Naive thymus-derived CD8-positive, alpha-beta T cell (primary cell): Measurements from ENCODE around the gene P2RY8. TPM values are rescaled to one million over a fixed set of nuclear protein-coding genes. Genes with fewer than 3 reads are reported as not detected.
"Not testable (repeated sequence)": the region's sequence is repeated elsewhere in the genome, so short reads cannot be mapped to it uniquely, and the experiment has no call there.

ENCODE experiments used
- ATAC-seq, 2 donors: fragments of 150-1000 bp; cut with Tn5 transposase in 1 of 2; sonication (Bioruptor Pico), chemical (Tn5 transposase) in 1 of 2; 1 replicate in 1 of 2; 2 replicates in 1 of 2; pipeline ENCODE4 v1.10.0; 2021; ENCODE audit warnings: mild to moderate bottlenecking in 2 of 2, moderate library complexity in 2 of 2
- POLR2A ChIA-PET: fragments of 350-600 bp; sonication (Branson Sonifier 250); formaldehyde crosslinking; loops from one replicate; lab custom pipeline; 2021; ENCODE audit warnings: antibody characterized with exemption; lab: Charles Lee
- DNase-seq, 10 donors: peaks; one replicate each; pipeline versions ENCODE4 v3.0.0 to v3.0.0-alpha.2; 2020 to 2022
- H3K27ac Mint-ChIP-seq, 10 donors: one replicate each; pipeline ENCODE4 v1.8.0; 2020 to 2022; ENCODE audit warnings: mild to moderate bottlenecking in 10 of 10, mixed read lengths in 10 of 10, moderate library complexity in 4 of 10, inconsistent platforms in 1 of 10
- H3K27me3 Mint-ChIP-seq, 5 donors: one replicate each; pipeline ENCODE4 v1.8.0; 2021 to 2022; ENCODE audit warnings: mixed read lengths in 5 of 5
- H3K36me3 Mint-ChIP-seq, 3 donors: one replicate each; pipeline ENCODE4 v1.8.0; 2020 to 2022; ENCODE audit warnings: mixed read lengths in 3 of 3, mild to moderate bottlenecking in 2 of 3, inconsistent platforms in 1 of 3
- H3K4me1 Mint-ChIP-seq, 4 donors: one replicate each; pipeline ENCODE4 v1.8.0; 2021 to 2022; ENCODE audit warnings: mixed read lengths in 4 of 4
- H3K4me3 Mint-ChIP-seq, 10 donors: one replicate each; pipeline ENCODE4 v1.8.0; 2020 to 2022; ENCODE audit warnings: mild to moderate bottlenecking in 10 of 10, mixed read lengths in 10 of 10, moderate library complexity in 6 of 10, inconsistent platforms in 1 of 10
- H3K9me3 Mint-ChIP-seq, 9 donors: one replicate each; pipeline ENCODE4 v1.8.0; 2020 to 2022; ENCODE audit warnings: mixed read lengths in 9 of 9, mild to moderate bottlenecking in 3 of 9, inconsistent platforms in 1 of 9, moderate library complexity in 1 of 9
- polyA plus RNA-seq, 3 donors: library from polyadenylated mRNA; unstranded; fragments of 300-500 nt; fragmentation: Illumina TruSeq; gene quantifications; one replicate each; pipeline ENCODE4 v1.2.3, GENCODE V29; 2021
- total RNA-seq, 8 experiments: library from RNA in 2 of 8; stranded (reverse) in 2 of 8; gene quantifications; one replicate each; pipeline ENCODE4 v1.2.3 and lab custom pipeline; 2021 to 2026

P2RY8 gene
- total and polyA plus RNA-seq, 5 experiments from 2014 or later: 131 to 190 (median 163) TPM

DNA sequence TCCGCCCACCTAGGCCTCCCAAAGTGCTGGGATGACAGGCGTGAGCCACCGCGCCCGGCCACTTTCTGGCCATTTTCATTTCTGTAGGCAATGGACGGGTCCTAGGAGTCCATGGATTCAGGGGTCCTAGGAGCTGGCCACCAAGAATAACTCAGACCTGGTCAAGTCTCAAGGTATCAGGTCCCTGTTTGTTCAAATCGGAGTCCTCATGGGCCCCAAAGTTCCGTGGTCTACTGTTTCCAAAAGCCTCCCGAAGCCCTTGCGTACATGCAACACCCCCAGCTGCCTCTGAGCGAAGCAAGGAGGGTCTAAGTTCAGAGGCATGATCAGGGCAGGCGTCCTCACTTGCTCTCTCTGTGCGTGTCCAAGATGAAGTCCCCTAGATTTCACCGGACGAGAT lies 30.1 kb downstream of the P2RY8 start:
- POLR2A ChIA-PET: no interaction called here
- DNase-seq (peak in 1 of 10 donors; percentile 17), ATAC-seq (no peak)
- Mint-ChIP-seq H3K4me3 (peak overlapping the region in 1 of 10 donors; percentile 4), H3K27ac (peak overlapping the region in 5 of 10 donors; percentile 18 to 61 (median 47)), H3K4me1 (peaks cover 18 to 57% (median 36%) of the 10 kb centered on the region in 4 donors), H3K27me3 (no peaks in the 10 kb centered on the region), H3K36me3 (peaks cover 7 to 56% (median 16%) of the 10 kb centered on the region in 3 donors), H3K9me3 (no peaks in the 10 kb centered on the region)

DNA sequence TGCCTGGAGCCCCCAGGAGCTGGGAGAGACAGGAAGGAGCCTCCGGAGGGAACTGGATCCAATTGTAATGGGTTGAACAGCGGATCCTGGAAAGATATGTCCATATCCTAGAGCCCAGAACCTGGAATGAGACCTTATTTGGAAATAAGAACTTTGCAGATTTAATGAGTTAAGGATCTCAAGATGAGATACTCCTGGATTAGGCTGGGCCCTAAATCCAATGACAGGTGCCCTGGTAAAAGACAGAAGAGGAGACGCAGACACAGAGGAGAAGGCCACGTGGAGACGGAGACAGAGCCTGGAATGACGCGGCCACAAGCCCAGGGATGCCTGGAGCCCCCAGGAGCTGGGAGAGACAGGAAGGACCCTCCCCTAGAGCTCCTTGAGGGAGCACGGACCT lies 34.1 kb downstream of the P2RY8 start:
- POLR2A ChIA-PET: no interaction called here
- DNase-seq: no peak
- no peaks in the 10 kb centered on the region for H3K27me3 Mint-ChIP-seq

DNA sequence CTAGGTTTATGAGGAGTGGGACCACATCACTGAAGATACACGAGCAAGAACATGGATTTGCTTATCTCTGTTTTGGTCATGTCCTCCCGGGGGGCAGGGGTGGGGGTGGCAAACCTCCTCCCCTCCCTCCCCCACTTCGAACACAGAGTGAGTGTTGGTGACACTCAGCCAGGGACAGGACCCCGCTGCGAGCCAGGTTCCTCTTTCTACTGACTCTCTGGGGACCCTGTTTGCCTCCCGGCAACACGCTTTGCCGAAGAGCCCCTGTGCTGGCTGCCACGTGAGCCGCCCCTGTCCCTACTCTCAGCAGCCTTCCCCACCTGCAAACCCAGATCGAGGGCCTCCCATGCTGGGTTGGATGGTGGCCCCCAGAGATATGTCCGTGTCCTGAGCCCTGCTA lies 34.7 kb downstream of the P2RY8 start:
- H3K4me1 Mint-ChIP-seq: peaks cover 11 to 59% (median 36%) of the 10 kb centered on the region in 4 donors
- H3K36me3 Mint-ChIP-seq: peaks cover 0 to 63% (median 5%) of the 10 kb centered on the region in 3 donors
- H3K4me3 Mint-ChIP-seq: peak overlapping the region in 3 of 10 donors; percentile 22 to 47 (median 30)
- no peaks in the 10 kb centered on the region for H3K27me3 Mint-ChIP-seq
- peak overlapping the region; percentile 60 to 89 (median 80) for H3K27ac Mint-ChIP-seq
- POLR2A ChIA-PET: no interaction called here
- H3K9me3 Mint-ChIP-seq: no peaks in the 10 kb centered on the region
- DNase-seq (peak in 3 of 10 donors; percentile 16 to 70 (median 44)), ATAC-seq (peak in 1 of 2 donors; percentile 50)

More for the DNA sequence above, 34.1 kb downstream of the P2RY8 start:
- Mint-ChIP-seq H3K27ac (peak overlapping the region; percentile 40 to 89 (median 80)), H3K4me1 (peaks cover 11 to 60% (median 36%) of the 10 kb centered on the region in 4 donors), H3K36me3 (peaks cover 0 to 65% (median 6%) of the 10 kb centered on the region in 3 donors), H3K4me3 (peak overlapping the region in 1 of 10 donors; percentile 30), H3K9me3 (no peaks in the 10 kb centered on the region)
- ATAC-seq: no peak

- DNase-seq (peak in 2 of 10 donors; percentile 19 to 34), ATAC-seq (peak; percentile 49 to 55)
- Mint-ChIP-seq H3K4me1 (peaks cover 16 to 61% (median 36%) of the 10 kb centered on the region in 4 donors), H3K4me3 (peak overlapping the region in 4 of 10 donors; percentile 14 to 55 (median 36)), H3K9me3 (no peaks in the 10 kb centered on the region), H3K27me3 (no peaks in the 10 kb centered on the region), H3K36me3 (peaks cover 0 to 62% (median 0%) of the 10 kb centered on the region in 3 donors), H3K27ac (peak overlapping the region; percentile 65 to 90 (median 76))
- POLR2A ChIA-PET: no interaction called here
Observed at GRCh38 chrX:1500701-1501624, 36.0 kb downstream of the P2RY8 start.

DNA sequence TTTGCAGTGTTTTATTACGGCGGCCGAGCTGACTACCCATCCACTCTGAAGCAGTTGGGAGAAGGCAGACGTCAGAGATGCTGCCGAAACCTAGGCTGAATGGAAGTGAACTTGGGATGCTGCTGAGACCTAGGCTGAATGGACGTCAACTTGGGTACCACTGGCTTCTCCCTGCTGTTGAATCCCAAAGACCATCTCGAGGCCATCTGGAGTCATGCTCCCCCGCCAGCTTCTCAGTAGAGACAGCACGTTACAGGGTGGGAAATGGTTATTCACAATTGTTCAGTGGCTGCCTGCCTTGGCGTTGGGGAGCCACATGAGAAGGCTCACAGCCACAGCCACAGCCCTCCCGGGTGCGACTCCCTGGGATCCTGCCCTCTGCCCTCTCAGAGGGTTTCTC lies 40.9 kb downstream of the P2RY8 start:
- Mint-ChIP-seq H3K36me3 (peaks cover 10 to 64% (median 13%) of the 10 kb centered on the region in 3 donors), H3K4me1 (peaks cover 25 to 58% (median 42%) of the 10 kb centered on the region in 4 donors), H3K27me3 (no peaks in the 10 kb centered on the region), H3K4me3 (no peak overlapping the region), H3K27ac (peak overlapping the region; percentile 31 to 93 (median 87)), H3K9me3 (peaks cover 0 to 9% (median 0%) of the 10 kb centered on the region in 9 donors)
- DNase-seq: peak in 1 of 10 donors; percentile 15
- ATAC-seq: no peak
- POLR2A ChIA-PET: no interaction called here

DNA sequence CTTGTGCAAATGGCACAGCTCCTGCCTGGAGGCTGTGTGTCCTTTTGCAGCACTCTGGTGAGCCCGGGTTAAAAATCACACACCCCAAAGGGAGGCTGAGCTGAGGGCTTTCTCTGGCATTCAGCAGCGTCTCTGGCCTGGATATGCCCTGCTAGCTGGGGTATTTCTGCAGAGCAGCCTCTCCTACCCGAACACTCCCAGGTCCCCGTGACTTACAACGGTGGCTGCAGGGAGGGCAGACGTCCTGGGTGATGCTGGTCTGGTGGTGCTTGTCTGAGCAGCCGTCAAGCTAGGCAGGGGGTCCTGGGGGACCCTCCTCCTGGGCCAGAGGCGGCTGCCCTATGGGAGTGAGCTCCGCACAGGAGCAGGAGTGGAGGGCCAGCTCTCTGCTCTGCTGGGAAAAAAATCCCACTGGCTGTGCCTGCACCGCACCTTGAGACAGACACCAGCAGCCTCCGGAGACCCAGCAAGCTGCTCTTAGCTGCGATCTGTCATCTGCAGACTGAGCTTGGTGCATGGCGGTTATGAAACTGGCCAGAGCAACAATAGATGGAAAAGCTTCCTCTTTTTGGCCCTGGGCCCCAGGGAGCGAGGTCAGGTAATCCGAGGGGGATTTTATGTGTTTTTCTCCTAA lies 43.0 kb downstream of the P2RY8 start:
- peak overlapping the region; percentile 48 to 93 (median 91) for H3K27ac Mint-ChIP-seq
- POLR2A ChIA-PET: no interaction called here
- peak; percentile 52 to 56 for ATAC-seq

GRCh38 chrX:1493412-1493811 lies 43.6 kb downstream of the P2RY8 start:
- peaks cover 10 to 61% (median 13%) of the 10 kb centered on the region in 3 donors for H3K36me3 Mint-ChIP-seq
- peak overlapping the region in 7 of 10 donors; percentile 3 to 82 (median 33) for H3K4me3 Mint-ChIP-seq
- ATAC-seq (peak; percentile 7 to 35), DNase-seq (peak in 2 of 10 donors; percentile 39 to 42)
- peak overlapping the region; percentile 88 to 93 (median 92) for H3K27ac Mint-ChIP-seq
- no peaks in the 10 kb centered on the region for H3K27me3 Mint-ChIP-seq
- H3K9me3 Mint-ChIP-seq: peaks cover 0 to 9% (median 0%) of the 10 kb centered on the region in 9 donors
- POLR2A ChIA-PET: no interaction called here
- H3K4me1 Mint-ChIP-seq: peaks cover 27 to 50% (median 39%) of the 10 kb centered on the region in 4 donors

More for the DNA sequence above, 43.0 kb downstream of the P2RY8 start:
- Mint-ChIP-seq H3K27me3 (no peaks in the 10 kb centered on the region), H3K9me3 (peaks cover 0 to 9% (median 0%) of the 10 kb centered on the region in 9 donors), H3K36me3 (peaks cover 10 to 62% (median 13%) of the 10 kb centered on the region in 3 donors), H3K4me3 (peak overlapping the region in 4 of 10 donors; percentile 22 to 82 (median 28)), H3K4me1 (peaks cover 24 to 51% (median 39%) of the 10 kb centered on the region in 4 donors)
- DNase-seq: peak in 2 of 10 donors; percentile 30 to 41

DNA sequence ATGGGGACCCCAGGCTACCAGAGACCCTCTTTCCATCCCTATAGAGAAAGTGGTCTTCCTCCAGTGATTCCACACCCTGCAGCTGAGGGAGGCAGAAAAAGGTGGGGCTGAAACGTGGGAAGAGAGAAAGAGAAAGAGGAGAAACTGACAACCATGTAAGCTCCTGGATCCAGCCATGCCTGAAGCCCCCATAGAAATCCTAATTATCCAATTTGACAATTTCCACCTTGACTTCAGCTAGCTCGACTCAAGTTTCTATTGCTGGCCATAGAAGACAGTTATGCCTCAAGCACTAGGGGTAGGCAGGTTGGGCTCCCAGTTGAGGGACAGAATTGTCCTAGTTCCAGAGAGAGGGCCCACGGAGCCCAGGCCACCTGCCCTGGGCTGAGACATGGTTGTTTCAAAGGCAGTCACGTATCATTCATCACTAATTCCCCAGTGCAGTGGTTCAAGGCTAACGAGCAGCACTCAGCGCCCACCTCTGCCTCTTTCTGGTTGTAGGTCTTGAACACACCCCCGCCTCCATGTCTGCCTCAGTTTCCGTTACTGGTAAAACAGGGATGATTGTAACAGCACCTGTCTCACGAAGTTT lies 44.5 kb downstream of the P2RY8 start:
- Mint-ChIP-seq H3K36me3 (peaks cover 10 to 60% (median 13%) of the 10 kb centered on the region in 3 donors), H3K27me3 (no peaks in the 10 kb centered on the region), H3K4me3 (peak overlapping the region in 2 of 10 donors; percentile 33), H3K27ac (peak overlapping the region; percentile 61 to 93 (median 88)), H3K9me3 (peaks cover 0 to 9% (median 0%) of the 10 kb centered on the region in 9 donors), H3K4me1 (peaks cover 29 to 50% (median 38%) of the 10 kb centered on the region in 4 donors)
- peak; percentile 2 to 26 for ATAC-seq
- no peak for DNase-seq
- POLR2A ChIA-PET: no interaction called here

- peaks cover 10 to 62% (median 13%) of the 10 kb centered on the region in 3 donors for H3K36me3 Mint-ChIP-seq
- peaks cover 31 to 55% (median 41%) of the 10 kb centered on the region in 4 donors for H3K4me1 Mint-ChIP-seq
- H3K9me3 Mint-ChIP-seq: peaks cover 0 to 9% (median 0%) of the 10 kb centered on the region in 9 donors
- POLR2A ChIA-PET: no interaction called here
- no peaks in the 10 kb centered on the region for H3K27me3 Mint-ChIP-seq
- DNase-seq: peak in 7 of 10 donors; percentile 28 to 82 (median 65)
- peak; percentile 68 to 82 for ATAC-seq
- peak overlapping the region in 9 of 10 donors; percentile 61 to 93 (median 88) for H3K27ac Mint-ChIP-seq
- peak overlapping the region in 1 of 10 donors; percentile 6 for H3K4me3 Mint-ChIP-seq
Observed at GRCh38 chrX:1491851-1492349, 45.1 kb downstream of the P2RY8 start.

GRCh38 chrX:1491248-1491647 lies 45.7 kb downstream of the P2RY8 start:
- ATAC-seq, H3K4me3 Mint-ChIP-seq, H3K9me3 Mint-ChIP-seq, H3K27me3 Mint-ChIP-seq, DNase-seq, POLR2A ChIA-PET: not testable (repeated sequence)
- Mint-ChIP-seq H3K27ac (peak overlapping the region in 6 of 10 donors; percentile 36 to 93 (median 82)), H3K4me1 (peaks cover 26 to 49% (median 38%) of the 10 kb centered on the region in 4 donors), H3K36me3 (peaks cover 10 to 63% (median 17%) of the 10 kb centered on the region in 3 donors)

DNA sequence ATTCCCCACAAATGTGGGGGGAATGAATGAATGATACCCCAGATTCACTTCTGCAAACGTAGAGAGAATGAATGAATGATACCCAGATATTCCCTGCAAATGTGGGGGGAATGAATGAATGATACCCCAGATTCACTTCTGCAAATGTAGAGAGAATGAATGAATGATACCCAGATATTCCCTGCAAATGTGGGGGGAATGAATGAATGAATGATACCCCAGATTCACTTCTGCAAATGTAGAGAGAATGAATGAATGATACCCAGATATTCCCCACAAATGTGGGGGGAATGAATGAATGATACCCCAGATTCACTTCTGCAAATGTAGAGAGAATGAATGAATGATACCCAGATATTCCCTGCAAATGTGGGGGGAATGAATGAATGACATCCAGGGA lies 46.3 kb downstream of the P2RY8 start:
- DNase-seq, H3K9me3 Mint-ChIP-seq, H3K27ac Mint-ChIP-seq, POLR2A ChIA-PET, ATAC-seq, H3K27me3 Mint-ChIP-seq, H3K4me3 Mint-ChIP-seq: not testable (repeated sequence)
- peaks cover 10 to 64% (median 20%) of the 10 kb centered on the region in 3 donors for H3K36me3 Mint-ChIP-seq
- peaks cover 26 to 44% (median 34%) of the 10 kb centered on the region in 4 donors for H3K4me1 Mint-ChIP-seq
